AG08395 (cell line): ENCODE results near the gene SLC37A1.
"Not testable (repeated sequence)": the region's sequence is repeated elsewhere in the genome, so short reads cannot be mapped to it uniquely, and the experiment has no call there.

ENCODE experiments used
- DNase-seq: peaks from one replicate; pipeline ENCODE4 v3.0.0; 2012; ENCODE audit warnings: mixed read lengths, low spot score

The SLC37A1 gene

DNA sequence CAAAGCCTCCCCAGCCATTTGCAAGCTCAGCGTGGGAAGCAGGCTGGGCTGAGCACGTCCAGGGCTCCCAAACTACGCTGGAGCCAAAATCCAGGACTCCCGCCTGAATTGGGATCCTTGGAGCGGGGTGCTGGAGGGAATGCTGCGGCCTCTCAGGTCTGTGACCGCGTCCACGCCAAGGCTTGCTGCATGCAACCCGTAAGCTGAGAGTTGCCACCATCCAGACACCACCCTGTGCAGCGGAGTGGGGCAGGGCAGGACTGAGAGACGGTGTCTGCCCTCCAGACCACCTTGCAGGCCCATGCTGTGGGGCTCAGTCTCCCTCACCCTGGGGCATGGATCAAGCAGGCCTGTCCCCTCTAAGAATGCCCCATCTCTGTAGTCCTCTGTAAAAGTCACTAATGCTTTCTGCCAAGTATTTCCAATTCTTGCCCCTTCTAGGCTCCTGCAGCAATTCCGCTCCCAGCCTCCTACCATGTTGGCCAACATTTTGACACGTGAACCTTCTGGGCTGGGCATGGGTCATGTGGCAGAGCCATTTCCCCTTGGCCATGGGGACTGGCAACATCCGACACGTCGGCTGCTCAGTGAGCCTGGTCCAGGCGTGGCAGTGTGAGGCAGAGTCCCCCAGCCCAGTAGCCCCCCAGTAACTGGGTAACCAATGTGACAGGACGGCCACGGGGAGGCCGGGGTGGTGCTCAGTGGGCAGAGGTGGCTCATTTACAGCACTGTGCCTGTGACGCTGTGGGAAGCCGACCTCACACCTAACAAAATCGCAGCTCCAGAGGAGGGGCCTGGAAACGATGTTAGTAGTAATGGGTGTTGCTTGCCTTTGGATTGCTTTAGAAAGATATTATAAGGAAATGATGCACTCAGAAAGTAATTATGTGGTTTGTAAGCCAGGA is 81.9 kb downstream of the SLC37A1 start:
- no peak for DNase-seq

DNA sequence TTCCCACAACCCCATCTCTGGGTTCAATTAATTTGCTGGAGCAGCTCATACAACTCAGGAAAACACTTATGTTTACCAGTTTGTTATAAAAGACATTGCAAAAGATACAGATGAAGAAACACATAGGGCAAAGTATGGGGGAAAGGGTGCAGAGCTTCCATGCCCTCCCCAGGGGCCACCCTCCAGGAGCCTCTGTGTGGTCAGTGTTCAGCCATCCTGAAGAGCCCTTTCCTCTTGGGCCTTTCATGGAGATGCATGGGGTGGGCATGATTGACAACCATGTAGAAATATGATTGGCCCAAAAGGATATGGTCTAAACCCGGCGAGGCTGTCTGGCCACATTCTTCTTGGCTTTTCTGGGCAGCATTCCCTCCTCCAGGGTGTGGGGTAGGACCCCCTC is 83.0 kb downstream of the SLC37A1 start:
- no peak for DNase-seq

DNA sequence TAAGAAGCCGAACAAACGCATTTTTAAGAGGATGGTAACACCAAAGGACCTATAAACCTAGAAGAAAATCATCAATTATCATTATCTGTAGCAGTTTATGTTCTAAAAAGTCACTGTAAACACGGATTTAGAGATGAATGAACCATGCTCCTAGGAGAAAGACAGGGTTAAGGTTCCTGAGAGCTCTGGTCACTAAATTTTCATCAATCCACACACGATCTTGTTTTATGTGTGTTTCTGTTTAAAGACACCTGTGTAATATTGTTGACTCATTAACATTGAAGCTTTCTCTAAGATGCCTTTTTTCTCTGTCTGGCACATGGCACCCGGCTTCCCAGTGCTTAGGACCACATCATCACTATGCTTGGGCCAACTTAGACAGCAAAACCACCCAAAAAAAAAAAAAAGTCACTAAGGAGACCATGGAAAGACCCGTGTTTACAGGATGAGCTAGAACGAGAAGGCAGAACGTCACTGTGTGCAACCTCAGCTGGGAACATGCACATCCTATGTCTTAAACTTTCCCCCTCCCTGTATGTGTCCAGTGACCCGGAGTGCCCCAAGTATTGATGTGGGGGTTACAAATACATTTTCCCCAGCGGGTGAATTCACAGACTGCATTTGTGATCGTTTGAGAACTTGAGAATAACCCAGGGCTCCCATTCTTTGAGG is 84.0 kb downstream of the SLC37A1 start:
- DNase-seq, result no peak

DNA sequence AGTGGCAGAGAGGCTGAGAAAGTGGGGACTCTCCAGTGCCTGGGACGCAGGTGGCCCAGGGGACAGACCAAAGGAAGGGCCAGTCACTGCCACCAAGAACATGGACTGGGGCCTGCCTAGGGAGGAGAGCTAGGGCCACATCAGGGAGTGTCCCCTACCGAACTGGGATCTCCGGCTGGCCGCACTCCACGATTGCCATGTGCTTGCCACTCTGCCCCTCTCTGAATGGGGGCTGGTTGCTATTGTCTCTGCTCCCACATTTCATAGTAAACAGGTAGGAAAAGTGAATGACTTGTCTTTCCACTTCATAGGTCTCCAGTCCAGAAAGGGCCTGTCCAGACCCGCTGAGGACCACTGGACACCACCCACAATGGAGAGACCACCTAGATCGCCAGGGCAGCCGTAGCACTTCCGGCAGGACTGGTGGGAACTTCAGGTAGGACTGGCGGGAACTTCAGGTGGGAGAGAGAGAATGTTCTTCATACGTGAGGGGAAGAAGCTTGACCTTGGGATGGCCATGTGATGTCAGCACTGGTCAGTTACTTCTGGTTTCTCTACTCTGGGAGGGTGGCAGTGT is 84.6 kb downstream of the SLC37A1 start:
- no peak for DNase-seq

DNA sequence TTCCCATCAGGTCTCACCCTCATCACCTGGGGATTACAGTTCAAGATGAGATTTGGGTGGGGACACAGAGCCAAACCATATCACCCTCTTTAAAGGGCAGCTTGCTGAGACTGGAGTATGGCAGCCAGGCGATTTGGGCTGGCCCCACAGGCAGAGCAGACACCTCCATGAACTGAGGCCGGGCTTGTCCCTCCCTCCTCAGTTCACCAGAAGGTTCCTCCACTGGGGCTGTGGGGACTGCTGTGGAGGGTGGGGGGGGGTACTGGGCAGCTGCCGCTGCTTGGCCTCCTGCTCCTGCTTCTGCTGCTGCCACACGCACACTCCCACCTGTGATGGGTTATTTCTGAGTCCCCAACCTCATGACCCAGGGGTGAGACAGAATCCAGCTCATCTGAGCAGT is 85.8 kb downstream of the SLC37A1 start:
- DNase-seq, result no peak

DNA sequence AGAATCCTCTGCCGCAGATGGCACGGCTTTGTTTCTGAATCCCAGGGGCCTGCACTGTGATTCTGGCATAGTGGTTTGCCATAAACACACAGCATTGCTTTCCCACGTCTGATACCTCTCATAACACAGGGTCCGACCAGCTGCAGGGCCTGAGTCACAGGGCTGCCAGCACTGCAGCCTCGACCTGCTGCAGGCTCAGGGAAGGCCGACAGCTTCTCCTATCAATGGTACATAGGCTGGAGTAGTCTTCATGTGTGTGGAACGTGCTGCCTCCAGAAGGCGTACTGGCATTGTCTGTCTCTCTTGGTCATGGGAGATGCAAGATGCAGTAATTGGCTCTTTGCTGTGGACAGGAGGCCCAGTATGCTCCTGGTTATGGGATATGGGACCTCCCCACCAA is 86.3 kb downstream of the SLC37A1 start:
- DNase-seq, result no peak

DNA sequence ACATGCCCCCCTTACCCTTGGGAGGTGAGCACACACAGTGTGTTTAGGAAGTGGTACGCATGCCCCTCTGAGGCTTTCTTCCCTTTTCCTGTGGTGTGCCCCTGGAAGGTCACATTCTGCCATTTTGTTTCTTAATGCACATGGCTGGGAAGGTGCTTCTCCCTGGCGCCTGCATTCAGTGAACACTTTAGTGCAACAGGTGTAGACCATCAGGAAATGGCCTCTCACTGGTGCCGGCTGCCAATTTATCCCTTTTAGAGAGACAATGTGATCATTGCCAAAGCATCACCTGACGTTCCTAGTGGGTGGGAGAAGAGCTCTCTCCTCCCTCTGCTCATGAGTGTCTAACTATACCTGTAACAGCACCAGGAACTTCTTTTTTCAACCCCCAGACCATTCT is 88.0 kb downstream of the SLC37A1 start:
- no peak for DNase-seq

DNA sequence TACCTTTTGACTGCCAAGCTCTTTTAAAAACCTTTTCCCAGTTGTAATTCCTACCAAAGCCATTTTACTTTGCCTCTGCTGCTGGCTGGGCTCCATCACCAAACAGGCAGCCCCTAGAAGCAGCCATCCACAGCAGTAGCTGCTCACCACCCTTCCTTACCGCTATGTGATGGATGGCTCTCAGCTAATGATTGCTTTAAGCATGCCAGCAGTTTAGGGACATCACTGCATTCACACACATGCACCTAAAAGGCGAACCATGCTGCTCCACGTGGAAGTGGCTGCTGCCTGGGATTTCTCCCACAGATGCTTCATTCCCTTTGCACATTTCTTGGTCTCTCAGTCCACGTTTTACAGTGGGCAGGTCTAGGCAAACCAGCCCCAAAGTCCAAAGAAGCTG is 93.5 kb downstream of the SLC37A1 start:
- no peak for DNase-seq

DNA sequence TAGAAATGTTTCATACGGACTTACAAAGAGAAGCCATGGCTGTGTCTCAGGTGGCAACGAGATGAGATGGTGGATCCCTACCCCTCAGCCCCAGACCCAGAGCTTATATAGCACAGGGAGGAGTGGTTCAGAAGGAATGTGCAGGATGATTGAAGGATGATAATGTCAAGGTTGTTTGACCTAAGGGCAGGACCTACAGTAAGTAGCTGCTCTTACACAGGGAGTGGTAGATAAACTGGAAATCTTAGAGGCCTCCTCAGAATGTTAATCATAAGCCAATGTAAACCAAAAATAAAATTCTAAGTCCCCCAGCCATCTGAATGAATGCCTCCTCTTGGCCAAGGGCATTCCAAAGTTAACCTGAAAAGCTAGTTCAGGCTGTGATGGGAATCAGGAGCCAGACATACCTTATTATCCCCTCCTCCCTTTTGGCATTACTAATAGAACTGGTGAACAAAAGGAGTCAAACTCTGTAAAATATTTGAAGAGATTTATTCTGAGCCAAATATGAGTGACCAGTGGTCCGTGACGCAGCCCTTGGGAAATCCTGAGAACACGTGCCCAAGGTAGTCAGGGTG is 94.0 kb downstream of the SLC37A1 start:
- no peak for DNase-seq

DNA sequence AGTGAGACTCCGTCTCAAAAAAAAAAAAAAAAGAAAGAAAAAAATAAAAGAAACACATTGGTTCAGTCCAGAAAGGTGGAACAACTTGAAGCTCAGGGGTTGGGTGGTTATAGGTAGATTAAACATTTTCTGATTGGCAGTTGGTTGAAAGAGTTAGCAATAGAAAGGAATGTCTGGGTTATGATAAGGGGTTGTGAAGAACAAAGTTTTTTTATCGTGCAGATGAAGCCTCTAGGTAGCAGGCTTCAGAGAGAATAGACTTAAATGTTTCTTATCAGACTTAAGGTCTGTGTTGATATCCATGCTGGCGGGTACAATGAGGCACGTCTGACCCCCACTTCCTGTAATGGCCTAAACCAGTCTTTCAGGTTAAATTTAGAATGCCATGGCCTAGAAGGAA is 94.8 kb downstream of the SLC37A1 start:
- no peak for DNase-seq

DNA sequence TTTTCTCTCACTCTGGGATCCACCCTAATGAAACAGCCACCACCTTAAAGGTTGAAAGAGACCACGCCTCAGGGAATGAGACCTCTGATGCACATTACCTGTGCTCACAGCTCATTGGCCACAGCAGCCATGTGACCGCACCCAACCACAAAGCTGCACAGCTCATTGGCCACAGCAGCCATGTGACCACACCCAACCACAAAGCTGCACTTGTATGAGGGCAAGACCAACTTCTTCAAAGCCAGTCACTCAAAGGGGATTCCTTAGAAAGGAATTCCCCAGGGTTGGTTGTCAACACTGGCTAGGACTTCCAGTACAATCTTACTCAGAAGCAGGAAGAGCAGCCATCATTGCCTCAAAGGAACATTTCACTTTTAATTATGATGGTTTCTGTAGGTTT is 96.2 kb downstream of the SLC37A1 start:
- no peak for DNase-seq

DNA sequence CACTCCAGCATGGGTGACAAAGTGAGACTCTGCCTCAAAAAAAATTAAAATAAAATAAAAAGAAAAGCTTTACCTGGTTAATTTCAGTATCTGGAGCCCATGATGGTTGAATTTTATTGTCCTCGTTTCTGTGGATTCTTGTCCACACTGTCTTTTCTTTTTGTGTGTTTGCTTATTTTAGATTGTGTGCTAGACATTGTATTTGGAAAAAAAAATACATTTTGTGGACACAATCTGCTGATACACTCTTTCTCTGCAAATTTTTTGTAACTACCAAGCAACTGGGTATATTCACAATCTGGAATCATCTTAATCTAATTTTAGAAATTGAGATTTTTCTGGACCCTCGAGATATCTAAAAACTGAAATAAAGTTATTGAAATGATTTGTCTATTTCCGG is 98.2 kb downstream of the SLC37A1 start:
- no peak for DNase-seq

DNA sequence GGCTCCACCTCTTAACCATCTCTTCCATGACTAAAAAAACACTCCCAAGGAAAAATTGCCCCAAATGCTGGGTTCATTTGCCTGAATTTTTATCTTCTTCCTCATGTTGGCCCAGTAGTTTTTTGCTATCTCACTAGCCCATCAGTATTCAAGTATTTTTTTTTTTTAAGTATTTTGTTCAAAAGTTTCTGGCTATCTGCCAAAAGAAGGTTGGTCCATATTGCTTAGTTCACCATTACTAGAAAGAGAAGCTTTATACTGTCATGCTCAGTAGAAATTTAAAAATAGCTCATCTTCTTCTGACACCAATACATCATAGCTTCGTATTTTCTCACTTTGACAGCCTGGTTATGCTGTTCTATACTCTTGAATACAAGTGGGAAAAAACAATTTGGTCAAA is 98.7 kb downstream of the SLC37A1 start:
- no peak for DNase-seq

DNA sequence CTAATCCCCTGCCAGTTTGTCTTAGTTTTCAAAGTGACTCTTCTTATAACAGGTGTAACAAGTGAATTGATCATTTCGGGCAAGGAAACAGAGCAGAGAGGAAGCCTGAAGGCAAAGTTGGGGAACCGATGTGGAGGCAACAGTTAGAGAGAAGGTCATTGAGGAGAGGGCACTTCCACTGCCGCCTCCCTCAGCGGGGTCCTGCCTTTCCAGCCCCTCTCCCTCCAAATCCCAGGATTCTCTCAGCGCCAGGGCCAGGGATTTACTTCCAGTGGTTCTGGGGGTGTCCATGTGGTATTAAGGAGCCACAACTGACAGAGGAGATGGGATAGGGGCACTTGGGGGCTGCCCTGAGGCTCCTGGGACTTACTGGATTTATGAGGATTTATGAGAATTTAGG is 100.1 kb downstream of the SLC37A1 start:
- DNase-seq, result no peak

DNA sequence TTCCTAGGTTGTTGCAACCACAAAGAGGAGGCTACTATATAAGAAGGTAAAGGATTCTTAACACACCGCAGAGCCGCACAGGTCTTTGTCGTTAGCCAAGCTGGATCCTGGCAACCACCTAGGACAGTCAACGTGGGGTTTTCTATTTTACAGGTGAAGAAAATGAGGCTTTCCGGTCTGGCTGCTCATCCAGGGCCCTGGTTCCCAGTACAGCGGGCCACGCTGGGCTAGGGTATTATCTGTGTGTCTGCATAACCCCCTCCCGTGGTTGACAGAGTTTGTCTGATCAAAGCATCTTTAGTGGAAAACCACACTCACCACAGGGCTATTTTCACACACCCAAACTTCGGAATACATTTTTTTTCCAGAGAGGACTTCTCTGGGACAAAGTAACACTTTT is 100.7 kb downstream of the SLC37A1 start:
- no peak for DNase-seq

DNA sequence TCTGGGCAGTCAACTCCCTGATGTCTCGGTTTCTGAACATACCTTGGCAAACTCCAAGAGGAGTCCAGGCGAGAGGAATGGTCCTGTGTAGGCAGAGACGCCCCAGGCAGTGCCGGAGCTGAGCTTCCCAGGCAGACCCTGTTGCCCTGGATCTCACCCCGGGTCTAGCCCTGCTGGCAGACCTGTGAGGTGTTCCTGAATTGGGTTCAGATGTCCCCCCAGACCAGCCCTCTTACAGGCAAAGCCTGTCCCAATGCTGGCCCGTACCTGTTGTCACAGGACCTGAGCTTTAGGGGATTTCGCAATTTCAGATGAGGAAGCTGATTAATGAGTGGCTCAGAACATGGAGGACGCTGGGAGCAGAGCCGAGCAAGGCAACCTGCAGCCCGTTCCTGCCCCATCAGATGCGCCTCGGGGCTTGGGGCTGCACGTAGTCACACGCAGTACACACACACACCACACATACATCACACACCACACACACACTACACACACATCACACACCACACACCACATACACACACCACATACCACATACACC is 101.2 kb downstream of the SLC37A1 start:
- no peak for DNase-seq

DNA sequence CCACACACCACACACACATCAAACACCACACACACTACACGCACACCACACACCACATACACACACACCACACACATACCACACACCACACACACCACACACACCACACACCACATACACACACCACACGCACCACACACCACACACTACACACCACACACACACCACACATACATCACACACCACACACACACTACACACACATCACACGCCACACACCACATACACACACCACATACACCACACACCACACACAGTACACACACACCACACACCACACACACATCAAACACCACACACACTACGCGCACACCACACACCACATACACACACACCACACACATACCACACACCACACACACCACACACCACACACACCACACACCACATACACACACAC is 101.7 kb downstream of the SLC37A1 start:
- DNase-seq, result not testable (repeated sequence)

DNA sequence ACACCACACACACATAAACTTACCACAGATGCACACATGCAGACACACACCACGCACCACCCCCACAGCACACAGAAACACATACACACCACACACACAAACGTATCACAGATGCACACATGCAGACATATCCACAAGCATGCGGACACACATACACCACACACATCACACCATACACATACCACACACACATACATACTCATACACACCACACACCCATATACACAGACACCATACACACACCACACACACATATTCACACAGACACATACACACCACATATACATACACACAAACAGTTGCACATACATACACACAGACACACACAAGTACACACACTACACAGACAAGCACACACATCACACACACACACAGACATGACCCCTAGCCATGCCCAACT is 102.3 kb downstream of the SLC37A1 start:
- no peak for DNase-seq

DNA sequence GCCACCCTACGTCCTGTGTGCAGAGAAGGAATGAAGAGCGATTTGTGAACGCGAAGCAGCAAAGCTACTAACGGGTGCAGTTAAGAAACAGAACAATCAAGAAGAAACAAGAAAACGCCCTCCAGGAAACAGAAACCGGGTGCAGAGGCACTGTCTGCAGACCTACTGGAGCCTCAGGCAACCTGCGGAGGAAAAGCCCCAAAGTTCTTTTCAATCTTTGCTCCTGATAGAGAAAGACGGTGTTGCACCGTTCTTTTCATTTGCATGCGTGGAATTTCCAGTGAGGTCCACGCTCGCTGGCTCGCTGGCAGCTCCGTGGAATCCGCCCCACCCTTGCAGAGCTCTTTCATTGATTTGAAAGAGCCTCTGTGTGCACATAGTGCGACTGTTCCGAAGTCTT is 102.8 kb downstream of the SLC37A1 start:
- DNase-seq, result no peak

DNA sequence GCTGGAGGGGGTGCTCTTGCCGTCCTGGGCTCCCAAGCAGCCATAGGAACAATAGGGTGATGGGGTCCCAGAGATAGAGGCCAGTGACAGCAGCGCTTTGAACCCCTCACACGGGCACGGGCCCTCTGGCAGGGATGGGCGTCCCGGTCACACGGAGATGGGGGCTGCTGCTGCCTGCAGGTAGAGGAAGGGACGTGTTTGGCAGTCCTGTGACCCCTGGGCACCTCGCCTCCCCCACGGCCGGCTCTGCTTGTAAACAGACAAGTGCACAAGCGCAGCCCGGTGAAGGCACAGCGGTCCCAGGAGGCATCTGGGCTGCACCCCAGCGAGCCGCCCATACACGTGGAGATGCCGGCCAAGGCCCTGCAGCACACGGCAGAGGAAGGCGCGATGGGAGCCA is 103.3 kb downstream of the SLC37A1 start:
- no peak for DNase-seq

DNA sequence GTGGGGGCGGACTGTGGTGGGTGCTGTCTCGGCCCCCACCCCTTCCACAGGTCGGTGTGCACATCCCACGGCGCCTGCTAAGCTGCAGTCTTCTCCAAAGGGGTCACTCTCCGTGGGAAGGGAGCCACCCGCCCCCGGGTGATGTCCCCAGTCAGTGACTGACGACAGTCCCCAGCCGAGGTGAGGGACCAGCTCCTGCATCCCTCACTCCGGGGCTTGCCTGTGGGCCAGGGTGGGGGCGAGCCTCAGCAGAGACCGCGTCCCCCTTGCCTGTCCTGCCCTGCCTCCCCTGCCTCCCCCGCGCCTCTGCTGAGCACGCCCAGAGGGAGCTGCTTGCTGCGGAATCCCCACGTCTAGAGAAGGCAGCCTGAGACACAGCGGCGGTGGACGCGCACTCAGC is 103.8 kb downstream of the SLC37A1 start:
- DNase-seq, result no peak

DNA sequence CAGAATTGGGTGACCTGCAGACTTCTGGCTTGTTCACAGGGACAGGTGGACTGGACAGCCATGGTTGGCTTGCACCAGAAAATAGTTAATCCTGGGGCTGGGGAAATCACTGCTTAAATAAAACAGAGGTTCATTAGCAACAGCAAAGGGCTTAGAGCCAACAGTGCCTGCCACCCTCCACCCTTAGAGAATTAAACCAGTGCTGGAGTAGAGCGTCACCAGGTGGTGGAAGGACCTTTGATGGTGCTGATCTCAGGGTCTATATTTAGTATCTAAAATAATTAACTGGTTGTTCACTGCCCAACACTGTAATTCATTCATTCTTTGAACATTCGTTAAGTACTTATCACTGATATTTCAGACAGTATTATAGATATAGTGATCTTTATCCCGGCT is 105.1 kb downstream of the SLC37A1 start:
- DNase-seq, result no peak

DNA sequence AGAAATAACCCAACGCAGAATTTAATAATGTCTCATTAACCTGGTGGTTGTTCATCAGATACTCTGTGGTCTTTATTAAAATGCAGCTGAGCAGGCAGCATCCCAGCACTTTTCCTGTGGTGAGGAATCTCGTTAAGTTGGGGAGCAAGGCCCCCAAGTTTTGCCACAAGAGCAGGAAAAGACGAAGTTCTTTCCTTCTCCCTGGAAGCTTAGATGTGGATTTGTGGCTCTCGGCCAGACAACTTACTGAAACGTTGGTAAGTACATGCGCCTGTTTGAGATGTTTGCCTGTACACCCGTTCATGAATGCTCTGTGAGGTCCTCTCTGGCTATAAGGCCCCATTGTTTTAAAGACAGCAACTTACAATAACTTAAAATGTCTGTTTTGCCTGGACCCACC is 105.5 kb downstream of the SLC37A1 start:
- DNase-seq, result no peak
